Body of pancreas (tissue), 4 donors: ENCODE data around the gene PDE8B.

ENCODE experiments used
- POLR2A ChIP-seq, 3 donors: fragments of 450-650 bp; IDR thresholded peaks; one replicate each; pipeline ENCODE4 v1.6.1; 2016; ENCODE audit warnings: antibody characterized with exemption in 3 of 3, mild to moderate bottlenecking in 2 of 3
- TF ChIP-seq, protein P1 (sequence below), 7 experiments: fragments of 450-650 bp in 4 of 7; fragments of 200-600 bp in 3 of 7; sonication (generic) in 3 of 7; IDR thresholded peaks; one replicate each; pipeline ENCODE4 v1.5.1; 2016 to 2019; ENCODE audit warnings: antibody characterized with exemption in 7 of 7

DNA sequence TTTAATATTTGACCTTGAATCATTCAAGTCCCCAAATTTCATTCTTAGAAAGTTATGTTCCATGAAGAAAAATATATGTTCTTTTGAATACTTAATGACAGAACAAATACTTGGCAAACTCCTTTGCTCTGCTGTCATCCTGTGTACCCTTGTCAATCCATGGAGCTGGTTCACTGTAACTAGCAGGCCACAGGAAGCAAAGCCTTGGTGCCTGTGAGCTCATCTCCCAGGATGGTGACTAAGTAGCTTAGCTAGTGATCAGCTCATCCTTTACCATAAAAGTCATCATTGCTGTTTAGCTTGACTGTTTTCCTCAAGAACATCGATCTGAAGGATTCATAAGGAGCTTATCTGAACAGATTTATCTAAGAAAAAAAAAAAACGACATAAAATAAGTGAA is 216.2 kb downstream of the PDE8B start:
- TF ChIP-seq, protein P1, sequence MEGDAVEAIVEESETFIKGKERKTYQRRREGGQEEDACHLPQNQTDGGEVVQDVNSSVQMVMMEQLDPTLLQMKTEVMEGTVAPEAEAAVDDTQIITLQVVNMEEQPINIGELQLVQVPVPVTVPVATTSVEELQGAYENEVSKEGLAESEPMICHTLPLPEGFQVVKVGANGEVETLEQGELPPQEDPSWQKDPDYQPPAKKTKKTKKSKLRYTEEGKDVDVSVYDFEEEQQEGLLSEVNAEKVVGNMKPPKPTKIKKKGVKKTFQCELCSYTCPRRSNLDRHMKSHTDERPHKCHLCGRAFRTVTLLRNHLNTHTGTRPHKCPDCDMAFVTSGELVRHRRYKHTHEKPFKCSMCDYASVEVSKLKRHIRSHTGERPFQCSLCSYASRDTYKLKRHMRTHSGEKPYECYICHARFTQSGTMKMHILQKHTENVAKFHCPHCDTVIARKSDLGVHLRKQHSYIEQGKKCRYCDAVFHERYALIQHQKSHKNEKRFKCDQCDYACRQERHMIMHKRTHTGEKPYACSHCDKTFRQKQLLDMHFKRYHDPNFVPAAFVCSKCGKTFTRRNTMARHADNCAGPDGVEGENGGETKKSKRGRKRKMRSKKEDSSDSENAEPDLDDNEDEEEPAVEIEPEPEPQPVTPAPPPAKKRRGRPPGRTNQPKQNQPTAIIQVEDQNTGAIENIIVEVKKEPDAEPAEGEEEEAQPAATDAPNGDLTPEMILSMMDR (IDR thresholded peaks at IDR 0.05), result no peak
- TF ChIP-seq POLR2A (IDR thresholded peaks at IDR 0.05), result no peak
